OCI-LY7 (cell line): Measurements from ENCODE around the gene FAM200B. TPM values are rescaled to one million over a fixed set of nuclear protein-coding genes. Genes with fewer than 3 reads are reported as not detected.

Experiments
- BruUV-seq: library from RNA; stranded (reverse); fragments of 400-500 nt; replicated peaks from 2 replicates; lab custom pipeline; 2021; lab: Mats Ljungman, UMichigan
- CTCF ChIA-PET: fragments of 300-600 bp; sonication (Branson Sonifier 250); formaldehyde crosslinking; loops from one replicate; lab custom pipeline; 2022; ENCODE audit warnings: antibody characterized with exemption; ENCODE audit not compliant: unreplicated experiment; lab: Charles Lee
- POLR2A ChIA-PET: fragments of 300-600 bp; sonication (Branson Sonifier 250); formaldehyde crosslinking; loops from one replicate; lab custom pipeline; 2022; ENCODE audit warnings: antibody characterized with exemption; lab: Charles Lee
- DNase-seq: peaks from one replicate; pipeline ENCODE4 v3.0.0-alpha.2; 2015; ENCODE audit warnings: low spot score
- H2AFZ ChIP-seq: fragments of 200-600 bp; sonication (generic), shearing (Covaris generic); 2 replicates; pipeline ENCODE4 v1.6.1; 2014; ENCODE audit warnings: mild to moderate bottlenecking, antibody characterized with exemption, low read length, moderate library complexity
- H3K27ac ChIP-seq: fragments of 200-600 bp; sonication (generic); 2 replicates; pipeline ENCODE4 v1.5.1; 2014; ENCODE audit warnings: mixed run types, low read depth, mild to moderate bottlenecking, moderate library complexity, low read length, inconsistent platforms; ENCODE audit not compliant: poor library complexity, severe bottlenecking
- H3K36me3 ChIP-seq: fragments of 200-600 bp; sonication (generic); 2 replicates; pipeline ENCODE4 v1.6.1; 2014; ENCODE audit warnings: mild to moderate bottlenecking, antibody characterized with exemption, low read length, moderate library complexity, mixed read lengths; ENCODE audit not compliant: insufficient read depth
- H3K4me1 ChIP-seq: fragments of 200-600 bp; sonication (generic); 2 replicates; pipeline ENCODE4 v1.5.1; 2014; ENCODE audit warnings: mild to moderate bottlenecking, low read length; ENCODE audit not compliant: insufficient read depth, poor library complexity, severe bottlenecking
- H3K4me2 ChIP-seq: fragments of 200-600 bp; sonication (generic); 2 replicates; pipeline ENCODE4 v1.6.1; 2014; ENCODE audit warnings: mild to moderate bottlenecking, low read length
- H3K4me3 ChIP-seq: fragments of 200-600 bp; sonication (generic); 2 replicates; pipeline ENCODE4 v1.5.1; 2014; ENCODE audit warnings: mild to moderate bottlenecking, low read depth, low read length; ENCODE audit not compliant: poor library complexity, severe bottlenecking
- H3K79me2 ChIP-seq: fragments of 200-600 bp; sonication (generic); 2 replicates; pipeline ENCODE4 v1.6.1; 2016; ENCODE audit warnings: low read depth, mild to moderate bottlenecking, low read length, moderate library complexity, mixed read lengths; ENCODE audit not compliant: insufficient read depth
- H3K9me2 ChIP-seq: fragments of 200-600 bp; sonication (generic); 2 replicates; pipeline ENCODE4 v1.6.1; 2016; ENCODE audit warnings: mild to moderate bottlenecking, low read length, mixed read lengths; ENCODE audit not compliant: insufficient read depth
- H3K9me3 ChIP-seq: fragments of 200-600 bp; sonication (generic); 2 replicates; pipeline ENCODE4 v1.6.1; 2014; ENCODE audit warnings: mild to moderate bottlenecking, mixed run types, low read length, mixed read lengths
- H4K20me1 ChIP-seq: fragments of 200-600 bp; sonication (generic); 2 replicates; pipeline ENCODE4 v1.6.1; 2014; ENCODE audit warnings: mild to moderate bottlenecking, antibody characterized with exemption, low read length, moderate library complexity, mixed read lengths; ENCODE audit not compliant: insufficient read depth
- CTCF ChIP-seq: fragments of 200-600 bp; sonication (generic); conservative IDR thresholded peaks from 2 replicates; pipeline ENCODE4 v1.5.1; 2014; ENCODE audit warnings: mild to moderate bottlenecking, antibody characterized with exemption, low read length, moderate library complexity, mixed read lengths
- EZH2phosphoT487 ChIP-seq: fragments of 200-600 bp; sonication (generic); IDR thresholded peaks from 2 replicates; pipeline ENCODE4 v1.6.1; 2018; ENCODE audit warnings: low read depth, borderline replicate concordance, mild to moderate bottlenecking, mixed run types, antibody characterized with exemption, low read length, moderate library complexity, mixed read lengths
- intact Hi-C: fragments of 100-400 bp; cut with micrococcal nuclease; formaldehyde crosslinking; loops from one replicate; pipeline ENCODE4 v1.10.0; 2022; ENCODE audit not compliant: unreplicated experiment
- total RNA-seq, 2 experiments: library from RNA; depleted of rRNA in 1 of 2; stranded (reverse); fragments of >200 nt in 1 of 2; shearing (Covaris generic) in 1 of 2; gene quantifications; 2 replicates each; pipeline ENCODE4 v1.2.3, GENCODE V29; 2014 to 2022

The FAM200B gene
- total RNA-seq, 2 experiments from 2014 or later, result 11.5 to 25.0 TPM

- Histone ChIP-seq H4K20me1 (no peaks in the 10 kb centered on the region; the same call in 1 of the 2 replicates), H3K9me3 (no peaks in the 10 kb centered on the region), H3K9me2 (no peaks in the 10 kb centered on the region), H3K4me3 (peak overlapping the region; percentile 92), H3K4me1 (peaks cover 53% of the 10 kb centered on the region), H3K36me3 (peaks cover 9% of the 10 kb centered on the region), H2AFZ (no peak overlapping the region), H3K4me2 (peak overlapping the region; percentile 100), H3K27ac (no peak overlapping the region), H3K79me2 (peaks cover 68% of the 10 kb centered on the region)
- DNase-seq, result no peak
- BruUV-seq, result no TSS peak
- intact Hi-C loops, result loop anchor here (5.0 to 10.0 kb wide), 3 partner anchors 241 to 572 kb away; partner anchors contain the start of gene TAPT1
- ChIA-PET CTCF (no interaction called here), POLR2A (interaction anchor here (1.0 to 7.1 kb wide), 4 partner anchors 9 to 29 kb away, joined by 3 to 67 read pairs (median 20); partner anchors contain the start of gene FAM200B)
- TF ChIP-seq CTCF, result no peak
- TF ChIP-seq EZH2phosphoT487, result no peak
Measured at GRCh38 chr4:15652841-15653240, 28.8 kb upstream of the FAM200B start.

GRCh38 chr4:15653420-15653819, 28.2 kb upstream of the FAM200B start:
- H3K4me1 ChIP-seq, result peaks cover 53% of the 10 kb centered on the region
- H3K27ac ChIP-seq, result peak overlapping the region; percentile 68
- peaks cover 62% of the 10 kb centered on the region for H3K79me2 ChIP-seq
- H3K4me2 ChIP-seq, result peak overlapping the region; percentile 100
- H3K4me3 ChIP-seq, result peak overlapping the region; percentile 92
- no peak for DNase-seq
- no peaks in the 10 kb centered on the region for H3K9me3 ChIP-seq
- no peaks in the 10 kb centered on the region for H3K9me2 ChIP-seq
- ChIA-PET CTCF (interaction anchor here (0.9 kb wide), 1 partner anchor 183 kb away, joined by 5 read pairs; the partner anchor contains the start of gene CC2D2A), POLR2A (interaction anchor here (0.5 to 7.1 kb wide), 10 partner anchors 8 to 103 kb away, joined by 3 to 67 read pairs (median 4); partner anchors contain the start of gene FAM200B)
- no peak for TF ChIP-seq EZH2phosphoT487
- no peak for TF ChIP-seq CTCF
- no TSS peak for BruUV-seq
- intact Hi-C loops, result loop anchor here (5.0 to 10.0 kb wide), 3 partner anchors 241 to 571 kb away; partner anchors contain the start of gene TAPT1
- peaks cover 12% of the 10 kb centered on the region; the same call in 1 of the 2 replicates for H3K36me3 ChIP-seq
- H4K20me1 ChIP-seq, result no peaks in the 10 kb centered on the region; the same call in 1 of the 2 replicates
- peak overlapping the region; percentile 70; the same call in 1 of the 2 replicates for H2AFZ ChIP-seq
